Stimulated activated naive B cell treated with anti-CD40 and anti-IgM and Interleukin-4, amounts not matched to agents 10 μg/mL and 1 μg/mL and 100 μg/mL, for 72 hours (primary cell): ENCODE measurements around the gene GBA2.

Experiments used
- ATAC-seq, 2 donors: fragments of 150-1000 bp; cut with Tn5 transposase; replicated peaks; 2 replicates each; pipeline ENCODE4 v1.10.0; 2021; ENCODE audit warnings: moderate library complexity in 1 of 2
- DNase-seq: peaks from one replicate; pipeline ENCODE4 v3.0.0; 2021
- H3K27ac Mint-ChIP-seq: one replicate; pipeline ENCODE4 v1.8.0; 2022; ENCODE audit warnings: mild to moderate bottlenecking, mixed read lengths
- H3K27me3 Mint-ChIP-seq, 2 donors: one replicate each; pipeline ENCODE4 v1.8.0; 2022; ENCODE audit warnings: mixed read lengths in 2 of 2
- H3K36me3 Mint-ChIP-seq, 2 donors: one replicate each; pipeline ENCODE4 v1.8.0; 2022; ENCODE audit warnings: mixed read lengths in 2 of 2, mild to moderate bottlenecking in 1 of 2
- H3K4me1 Mint-ChIP-seq, 2 donors: one replicate each; pipeline ENCODE4 v1.8.0; 2022; ENCODE audit warnings: mixed read lengths in 2 of 2, mild to moderate bottlenecking in 1 of 2
- H3K4me3 Mint-ChIP-seq, 2 donors: one replicate each; pipeline ENCODE4 v1.8.0; 2022; ENCODE audit warnings: mild to moderate bottlenecking in 2 of 2, mixed read lengths in 2 of 2, moderate library complexity in 1 of 2
- H3K9me3 Mint-ChIP-seq, 2 donors: one replicate each; pipeline ENCODE4 v1.8.0; 2022; ENCODE audit warnings: mixed read lengths in 2 of 2, mild to moderate bottlenecking in 1 of 2

Gene GBA2

GRCh38 chr9:35757226-35757891, 8.3 kb upstream of the GBA2 start:
- no peaks in the 10 kb centered on the region for H3K9me3 Mint-ChIP-seq
- peaks cover 11 to 34% of the 10 kb centered on the region in 2 donors for H3K36me3 Mint-ChIP-seq
- peak; percentile 48 for DNase-seq
- no peaks in the 10 kb centered on the region for H3K27me3 Mint-ChIP-seq
- H3K4me1 Mint-ChIP-seq = peaks cover 34 to 60% of the 10 kb centered on the region in 2 donors
- peak overlapping the region; percentile 96 for H3K27ac Mint-ChIP-seq
- H3K4me3 Mint-ChIP-seq = peak overlapping the region; percentile 85 to 89
- peak; percentile 56 to 62 for ATAC-seq

GRCh38 chr9:35756275-35757225, 7.5 kb upstream of the GBA2 start:
- H3K9me3 Mint-ChIP-seq = no peaks in the 10 kb centered on the region
- peak overlapping the region; percentile 96 for H3K27ac Mint-ChIP-seq
- peaks cover 17 to 40% of the 10 kb centered on the region in 2 donors for H3K36me3 Mint-ChIP-seq
- DNase-seq (peak; percentile 70), ATAC-seq (peak; percentile 79 to 82)
- peaks cover 34 to 68% of the 10 kb centered on the region in 2 donors for H3K4me1 Mint-ChIP-seq
- H3K27me3 Mint-ChIP-seq = no peaks in the 10 kb centered on the region
- H3K4me3 Mint-ChIP-seq = peak overlapping the region; percentile 85 to 89

- ATAC-seq (no peak), DNase-seq (no peak)
- H3K4me1 Mint-ChIP-seq = peaks cover 38 to 69% of the 10 kb centered on the region in 2 donors
- no peak overlapping the region for H3K4me3 Mint-ChIP-seq
- H3K27me3 Mint-ChIP-seq = no peaks in the 10 kb centered on the region
- no peaks in the 10 kb centered on the region for H3K9me3 Mint-ChIP-seq
- H3K36me3 Mint-ChIP-seq = peaks cover 23 to 39% of the 10 kb centered on the region in 2 donors
- H3K27ac Mint-ChIP-seq = peak overlapping the region; percentile 6
Measured at GRCh38 chr9:35755071-35755470, 6.0 kb upstream of the GBA2 start.

DNA sequence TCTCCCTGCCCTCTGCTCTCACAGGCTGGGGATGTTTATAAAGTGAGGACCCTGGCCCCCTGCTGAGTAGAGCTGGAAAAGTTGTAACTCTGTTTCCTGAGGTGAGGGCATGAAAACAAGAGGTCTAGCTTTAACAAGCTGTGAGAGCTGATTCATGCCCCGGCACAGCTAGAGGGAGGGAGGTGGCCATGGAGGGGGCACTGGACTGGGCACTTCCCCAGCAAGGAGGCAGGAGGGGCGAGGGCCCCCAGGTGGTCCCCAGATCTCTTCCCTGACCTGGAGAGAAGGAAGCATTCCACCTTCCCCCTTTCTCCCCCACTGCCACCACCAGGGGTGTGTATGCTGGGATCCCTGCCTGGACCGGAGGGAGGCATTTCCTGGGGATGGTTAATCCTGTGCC, 5.2 kb upstream of the GBA2 start, which contains the start of gene MSMP:
Gene MSMP, minus strand, starts transcription at position 13 of the 400 bp plus-strand sequence. CDS start 147 bp downstream, outside the sequence.
- Mint-ChIP-seq H3K27me3 (no peaks in the 10 kb centered on the region), H3K9me3 (no peaks in the 10 kb centered on the region), H3K36me3 (peaks cover 23 to 35% of the 10 kb centered on the region in 2 donors), H3K4me3 (no peak within 1 kb of the TSS), H3K27ac (no peak within 1 kb of the TSS), H3K4me1 (peaks cover 41 to 68% of the 10 kb centered on the region in 2 donors)
- ATAC-seq = no peak
- no peak for DNase-seq

DNA sequence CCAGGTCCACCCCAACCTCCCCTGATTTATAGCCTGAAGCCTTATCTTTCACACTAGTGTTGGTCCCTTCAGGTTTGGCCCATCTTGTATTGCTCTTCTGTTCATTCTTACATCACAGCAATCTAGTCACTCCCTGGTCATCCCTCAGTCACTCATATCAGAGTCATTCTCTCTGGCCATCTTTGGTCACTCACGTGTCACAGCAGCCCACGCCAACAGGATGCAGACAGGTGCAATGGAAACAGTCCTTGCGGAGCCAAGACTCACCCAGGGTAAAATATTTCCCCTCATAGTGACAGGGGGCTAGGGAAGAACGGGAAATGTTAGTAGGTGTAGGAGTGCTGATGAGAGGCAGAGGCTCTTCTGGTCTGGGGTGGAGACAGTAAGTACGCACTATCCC, 4.4 kb upstream of the GBA2 start:
- H3K4me1 Mint-ChIP-seq = peaks cover 36 to 61% of the 10 kb centered on the region in 2 donors
- ATAC-seq (no peak), DNase-seq (no peak)
- no peak overlapping the region for H3K27ac Mint-ChIP-seq
- no peaks in the 10 kb centered on the region for H3K9me3 Mint-ChIP-seq
- peaks cover 23 to 35% of the 10 kb centered on the region in 2 donors for H3K36me3 Mint-ChIP-seq
- H3K27me3 Mint-ChIP-seq = no peaks in the 10 kb centered on the region
- H3K4me3 Mint-ChIP-seq = no peak overlapping the region

DNA sequence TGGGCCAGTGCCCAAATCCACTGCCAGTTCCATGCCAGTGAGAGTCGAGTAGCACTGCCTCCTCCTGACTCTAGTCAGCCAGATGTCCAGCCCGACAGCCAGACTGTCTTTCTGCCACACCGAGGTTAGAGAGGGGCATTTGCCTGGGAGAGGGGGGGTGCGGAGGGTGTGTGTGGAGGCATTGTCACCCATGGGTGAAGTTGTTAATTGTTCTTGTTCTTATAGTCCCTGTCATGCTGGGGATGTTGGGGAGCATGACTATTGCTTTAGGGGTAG, 1.2 kb upstream of the GBA2 start:
- Mint-ChIP-seq H3K4me1 (peaks cover 41 to 59% of the 10 kb centered on the region in 2 donors), H3K36me3 (peaks cover 29 to 47% of the 10 kb centered on the region in 2 donors)
- no peak for ATAC-seq

DNA sequence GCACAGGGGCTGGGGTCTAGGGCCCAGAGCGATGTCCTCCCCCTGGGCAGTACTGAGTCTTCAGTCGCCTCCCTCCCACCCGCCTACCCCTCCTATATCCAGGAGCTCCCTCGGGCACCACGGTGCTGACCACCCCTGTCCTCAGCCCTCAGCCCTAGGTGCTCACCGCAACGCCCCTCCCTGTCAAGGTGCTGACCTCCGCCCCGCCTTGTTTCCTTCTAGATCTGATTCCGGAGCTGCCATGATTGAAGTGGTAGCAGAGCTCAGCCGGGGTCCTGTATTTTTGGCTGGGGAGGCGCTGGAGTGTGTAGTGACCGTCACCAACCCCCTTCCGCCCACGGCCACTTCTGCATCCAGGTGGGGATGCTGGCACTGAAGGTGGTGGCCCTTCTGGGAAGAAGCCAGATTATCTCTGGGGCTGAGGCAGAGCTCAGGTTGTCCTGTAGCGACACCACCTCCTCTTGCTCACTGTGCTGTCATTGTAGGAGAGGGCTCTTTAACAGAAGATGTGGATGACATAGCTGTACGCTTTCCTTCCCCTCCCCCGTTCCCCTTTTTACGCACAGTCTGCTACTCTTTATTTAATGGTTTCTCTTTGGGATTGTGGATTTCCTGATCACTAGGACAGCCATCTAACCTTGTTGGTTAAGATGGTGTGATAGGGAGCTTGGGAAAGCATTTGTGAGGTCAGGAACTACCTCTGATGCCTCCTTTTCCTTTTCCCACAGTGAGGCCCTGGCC, 657 bp upstream of the GBA2 start:
- Mint-ChIP-seq H3K4me3 (peak overlapping the region; percentile 94 to 95), H3K4me1 (peaks cover 41 to 63% of the 10 kb centered on the region in 2 donors), H3K36me3 (peaks cover 29 to 50% of the 10 kb centered on the region in 2 donors), H3K27ac (peak overlapping the region; percentile 96), H3K9me3 (no peaks in the 10 kb centered on the region), H3K27me3 (no peaks in the 10 kb centered on the region)
- DNase-seq (peak; percentile 42), ATAC-seq (peak; percentile 55 to 58)

More for the DNA sequence above, 1.2 kb upstream of the GBA2 start:
- peak overlapping the region; percentile 96 for H3K27ac Mint-ChIP-seq
- no peaks in the 10 kb centered on the region for H3K9me3 Mint-ChIP-seq
- H3K4me3 Mint-ChIP-seq = peak overlapping the region; percentile 94 to 95
- no peak for DNase-seq
- H3K27me3 Mint-ChIP-seq = no peaks in the 10 kb centered on the region

DNA sequence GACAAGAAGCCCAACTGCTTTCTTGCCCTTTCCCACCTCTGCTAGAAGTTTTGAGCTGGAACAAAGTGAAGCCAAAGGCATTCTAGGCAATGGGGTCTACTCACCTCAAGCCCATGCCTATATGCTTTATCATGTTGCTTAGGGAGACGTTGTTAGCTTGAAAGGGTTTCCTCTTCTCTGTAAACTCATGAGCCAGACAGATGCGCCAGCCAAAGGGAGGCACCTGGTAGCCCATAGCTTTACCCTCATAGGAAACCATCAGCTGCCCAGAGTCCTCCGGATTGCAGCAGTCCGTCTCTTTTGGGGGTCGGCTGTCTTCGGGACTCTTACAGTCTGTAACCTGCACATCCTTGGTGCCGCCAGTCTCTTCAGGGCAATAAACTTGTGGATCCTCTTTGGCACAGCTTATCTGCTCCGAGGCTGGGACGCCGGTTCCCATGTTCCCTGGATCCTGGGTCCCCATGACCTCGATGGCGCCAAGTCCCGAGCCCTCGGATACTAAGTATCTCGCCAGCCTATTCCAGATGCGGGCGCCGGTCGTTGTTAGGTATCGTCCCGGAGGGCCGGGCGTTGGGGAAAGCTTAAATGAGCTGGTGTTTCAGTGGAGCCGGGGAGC, 678 bp downstream of the GBA2 start:
- DNase-seq = no peak
- ATAC-seq = peak in 1 of 2 donors; percentile 2
- Mint-ChIP-seq H3K27me3 (no peaks in the 10 kb centered on the region), H3K9me3 (no peaks in the 10 kb centered on the region), H3K27ac (peak overlapping the region; percentile 89), H3K4me3 (peak overlapping the region; percentile 89 to 95), H3K36me3 (peaks cover 34 to 51% of the 10 kb centered on the region in 2 donors), H3K4me1 (peaks cover 41 to 74% of the 10 kb centered on the region in 2 donors)

GRCh38 chr9:35746583-35746982, 2.4 kb downstream of the GBA2 start:
- no peak for DNase-seq
- H3K27ac Mint-ChIP-seq = no peak overlapping the region
- no peak for ATAC-seq

GRCh38 chr9:35745569-35745968, 3.5 kb downstream of the GBA2 start:
- no peaks in the 10 kb centered on the region for H3K27me3 Mint-ChIP-seq
- H3K36me3 Mint-ChIP-seq = peaks cover 40 to 51% of the 10 kb centered on the region in 2 donors
- H3K9me3 Mint-ChIP-seq = no peaks in the 10 kb centered on the region
- peaks cover 38 to 62% of the 10 kb centered on the region in 2 donors for H3K4me1 Mint-ChIP-seq
- no peak overlapping the region for H3K27ac Mint-ChIP-seq
- ATAC-seq = no peak
- peak overlapping the region; percentile 78 to 95 for H3K4me3 Mint-ChIP-seq
- DNase-seq = no peak

More at GRCh38 chr9:35746583-35746982, 2.4 kb downstream of the GBA2 start:
- Mint-ChIP-seq H3K9me3 (no peaks in the 10 kb centered on the region), H3K36me3 (peaks cover 38 to 50% of the 10 kb centered on the region in 2 donors), H3K27me3 (no peaks in the 10 kb centered on the region), H3K4me3 (peak overlapping the region; percentile 89 to 95), H3K4me1 (peaks cover 44 to 69% of the 10 kb centered on the region in 2 donors)

GRCh38 chr9:35743880-35744518, 5.0 kb downstream of the GBA2 start:
- ATAC-seq = no peak
- Mint-ChIP-seq H3K36me3 (peaks cover 49 to 63% of the 10 kb centered on the region in 2 donors), H3K9me3 (no peaks in the 10 kb centered on the region), H3K27ac (peak overlapping the region; percentile 4), H3K27me3 (no peaks in the 10 kb centered on the region), H3K4me1 (peaks cover 29 to 51% of the 10 kb centered on the region in 2 donors), H3K4me3 (no peak overlapping the region)
- no peak for DNase-seq

DNA sequence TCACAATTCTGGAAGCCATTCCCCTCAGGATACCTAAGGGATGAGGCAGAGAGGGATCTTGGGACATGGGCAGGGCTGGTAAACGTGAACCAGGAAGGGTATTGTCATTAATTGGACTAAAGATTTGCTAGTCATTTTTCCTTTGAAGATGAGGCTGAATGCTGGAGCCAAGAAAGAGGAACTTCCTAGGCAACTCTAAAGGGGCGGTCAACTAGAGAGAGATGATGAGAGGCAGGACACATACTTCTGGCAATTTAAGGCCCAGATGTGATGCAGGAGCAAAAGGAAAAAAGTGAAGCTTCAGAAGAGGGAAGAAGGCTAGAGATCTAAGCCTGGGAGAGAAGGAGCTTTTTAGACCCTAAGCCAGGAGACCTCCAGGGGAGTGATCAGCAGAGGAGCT, 5.6 kb downstream of the GBA2 start:
- ATAC-seq = no peak
- Mint-ChIP-seq H3K4me1 (peaks cover 29 to 51% of the 10 kb centered on the region in 2 donors), H3K4me3 (no peak overlapping the region), H3K27ac (peak overlapping the region; percentile 14), H3K27me3 (no peaks in the 10 kb centered on the region), H3K9me3 (no peaks in the 10 kb centered on the region), H3K36me3 (peaks cover 55 to 68% of the 10 kb centered on the region in 2 donors)
- no peak for DNase-seq

GRCh38 chr9:35741740-35742139, 7.3 kb downstream of the GBA2 start:
- H3K27me3 Mint-ChIP-seq = no peaks in the 10 kb centered on the region
- H3K4me3 Mint-ChIP-seq = no peak overlapping the region
- no peaks in the 10 kb centered on the region for H3K9me3 Mint-ChIP-seq
- H3K27ac Mint-ChIP-seq = peak overlapping the region; percentile 0
- H3K4me1 Mint-ChIP-seq = peaks cover 19 to 36% of the 10 kb centered on the region in 2 donors
- ATAC-seq (no peak), DNase-seq (no peak)
- H3K36me3 Mint-ChIP-seq = peaks cover 56 to 73% of the 10 kb centered on the region in 2 donors
